Colonic mucosa (tissue), 4 donors: ENCODE data around the gene ZNF45. TPM values are rescaled to one million over a fixed set of nuclear protein-coding genes. Genes with fewer than 3 reads are reported as not detected.
A peak's percentile ranks its signal among the peaks of the same experiment; 100 is the strongest.

Experiments used
- DNase-seq: peaks from one replicate; pipeline ENCODE4 v3.0.0-alpha.2; 2020
- H3K27ac ChIP-seq: fragments of 200-600 bp; one replicate; pipeline ENCODE4 v1.8.0; 2021
- H3K27me3 ChIP-seq: fragments of 200-600 bp; one replicate; pipeline ENCODE4 v1.8.0; 2021
- H3K36me3 ChIP-seq: fragments of 200-600 bp; one replicate; pipeline ENCODE4 v1.8.0; 2021
- H3K4me1 ChIP-seq: fragments of 200-600 bp; one replicate; pipeline ENCODE4 v1.8.0; 2021; ENCODE audit warnings: mild to moderate bottlenecking
- H3K4me3 ChIP-seq: fragments of 200-600 bp; one replicate; pipeline ENCODE4 v1.8.0; 2021
- H3K9ac ChIP-seq, 2 donors: one replicate each; pipeline ENCODE4 v1.7.0; 2013; ENCODE audit warnings: control low read depth in 2 of 2, low read depth in 2 of 2, low read length in 2 of 2
- H3K9me3 ChIP-seq: fragments of 200-600 bp; one replicate; pipeline ENCODE4 v1.8.0; 2021
- CTCF ChIP-seq: fragments of 200-600 bp; IDR thresholded peaks from one replicate; pipeline ENCODE4 v1.8.0; 2022; ENCODE audit warnings: antibody characterized with exemption, mild to moderate bottlenecking
- intact Hi-C: fragments of 100-400 bp; cut with DNase I; formaldehyde crosslinking; loops from one replicate; pipeline ENCODE4 v1.14.1; 2022
- total RNA-seq, 2 donors: library from RNA; stranded (reverse); fragmentation: NEBNext Ultra II Directional in 1 of 2; extraction: Animal tissue kit (Norgen Biotek cat#: 25700) in 1 of 2; gene quantifications; one replicate each; pipeline ENCODE4 v1.2.1, GENCODE V29; 2021
- donor health status: healthy.
- donor health status: DM: no; HTN: no; CAD: no.
- donor health status: DM: no; HTN: no; CAD: no.

Gene ZNF45
- 1 to 10 TPM; 8.1 to 8.7 TPM for total RNA-seq

- intact Hi-C loops = no loop called here
- Histone ChIP-seq H3K4me1 (no peaks in the 10 kb centered on the region), H3K27me3 (no peaks in the 10 kb centered on the region), H3K4me3 (peak within 1 kb of the TSS; percentile 69), H3K9ac (peak within 1 kb of the TSS; percentile 79 to 82), H3K36me3 (peaks cover 5% of the 10 kb centered on the region), H3K27ac (peak within 1 kb of the TSS; percentile 82), H3K9me3 (no peaks in the 10 kb centered on the region)
- peak; percentile 94 for DNase-seq
- no peak for TF ChIP-seq CTCF
These were observed at the start of gene ZNF45 for GRCh38 chr19:43934985-43935708. Gene ZNF45 (minus strand): TSS chr19:43935282. CDS start chr19:43922185, 13,097 bp downstream.

GRCh38 chr19:43984687-43985000 is 49.6 kb upstream of the ZNF45 start:
- Histone ChIP-seq H3K4me3 (peak overlapping the region; percentile 67), H3K4me1 (no peaks in the 10 kb centered on the region), H3K27ac (no peak overlapping the region), H3K36me3 (no peaks in the 10 kb centered on the region), H3K27me3 (no peaks in the 10 kb centered on the region), H3K9ac (no peak overlapping the region), H3K9me3 (no peaks in the 10 kb centered on the region)
- TF ChIP-seq CTCF = no peak
- intact Hi-C loops = no loop called here
- DNase-seq = peak; percentile 25

- H3K27ac ChIP-seq = no peak within 1 kb of the TSS
- H3K9me3 ChIP-seq = no peaks in the 10 kb centered on the region
- no peak for TF ChIP-seq CTCF
- H3K27me3 ChIP-seq = no peaks in the 10 kb centered on the region
- intact Hi-C loops = no loop called here
- H3K4me3 ChIP-seq = peak within 1 kb of the TSS; percentile 67
- DNase-seq = peak; percentile 93
- peak within 1 kb of the TSS; percentile 37 to 66 for H3K9ac ChIP-seq
- H3K36me3 ChIP-seq = no peaks in the 10 kb centered on the region
- H3K4me1 ChIP-seq = no peaks in the 10 kb centered on the region
These were observed 49.0 kb upstream of the ZNF45 start, which contains the start of gene ZNF155 for GRCh38 chr19:43983912-43984686. Gene ZNF155 (plus strand): TSS chr19:43984188. CDS start chr19:43988544, 4,356 bp downstream.

GRCh38 chr19:43983544-43983911 is 48.4 kb upstream of the ZNF45 start:
- Histone ChIP-seq H3K27me3 (no peaks in the 10 kb centered on the region), H3K9ac (no peak overlapping the region), H3K36me3 (no peaks in the 10 kb centered on the region), H3K9me3 (no peaks in the 10 kb centered on the region), H3K4me3 (peak overlapping the region; percentile 67), H3K4me1 (no peaks in the 10 kb centered on the region), H3K27ac (no peak overlapping the region)
- TF ChIP-seq CTCF = no peak
- intact Hi-C loops = no loop called here
- no peak for DNase-seq

GRCh38 chr19:43976732-43977131 is 41.6 kb upstream of the ZNF45 start:
- Histone ChIP-seq H3K9ac (no peak overlapping the region), H3K27me3 (no peaks in the 10 kb centered on the region), H3K4me3 (no peak overlapping the region), H3K36me3 (no peaks in the 10 kb centered on the region), H3K27ac (no peak overlapping the region), H3K4me1 (no peaks in the 10 kb centered on the region), H3K9me3 (no peaks in the 10 kb centered on the region)
- intact Hi-C loops = no loop called here
- no peak for DNase-seq
- no peak for TF ChIP-seq CTCF
